HG02610 (cell line): Measurements from ENCODE around the gene NR1H3.

Experiments
- ATAC-seq: cut with Tn5 transposase; IDR thresholded peaks from one replicate; pipeline ENCODE4 v1.9.1; 2021; ENCODE audit warnings: mild to moderate bottlenecking, moderate library complexity; ENCODE audit not compliant: unreplicated experiment

NR1H3 gene

GRCh38 chr11:47243454-47243853 lies 14.3 kb upstream of the NR1H3 start:
- ATAC-seq = no peak

GRCh38 chr11:47244448-47245350 lies 13.1 kb upstream of the NR1H3 start:
- no peak for ATAC-seq

GRCh38 chr11:47245611-47246357 lies 12.0 kb upstream of the NR1H3 start:
- ATAC-seq = no peak

GRCh38 chr11:47247502-47247901 lies 10.3 kb upstream of the NR1H3 start:
- ATAC-seq = no peak

GRCh38 chr11:47248304-47248663 lies 9.5 kb upstream of the NR1H3 start:
- ATAC-seq = peak; percentile 39

GRCh38 chr11:47248664-47249377 lies 9.0 kb upstream of the NR1H3 start, which contains the start of gene ACP2:
TSS of gene ACP2 (minus strand) at chr11:47248814. CDS start at chr11:47248789, 25 bp downstream.
- peak; percentile 87 for ATAC-seq

- no peak for ATAC-seq
Measured at GRCh38 chr11:47249378-47249715, 8.4 kb upstream of the NR1H3 start.

- ATAC-seq = no peak
Measured at GRCh38 chr11:47251751-47252150, 6.0 kb upstream of the NR1H3 start.

- ATAC-seq = no peak
Measured at GRCh38 chr11:47253660-47254059, 4.1 kb upstream of the NR1H3 start.

GRCh38 chr11:47254386-47254785 lies 3.4 kb upstream of the NR1H3 start:
- ATAC-seq = no peak

GRCh38 chr11:47256374-47256773 lies 1.4 kb upstream of the NR1H3 start:
- no peak for ATAC-seq

GRCh38 chr11:47257177-47257516 lies 649 bp upstream of the NR1H3 start:
- ATAC-seq = no peak

- ATAC-seq = no peak
Measured at GRCh38 chr11:47258317-47258902, 614 bp downstream of the NR1H3 start.

- no peak for ATAC-seq
Measured at GRCh38 chr11:47259232-47259977, 1.6 kb downstream of the NR1H3 start.

- ATAC-seq = no peak
Measured at GRCh38 chr11:47260366-47260765, 2.6 kb downstream of the NR1H3 start.

GRCh38 chr11:47261291-47261800 lies 3.5 kb downstream of the NR1H3 start:
- ATAC-seq = no peak

- no peak for ATAC-seq
Measured at GRCh38 chr11:47264119-47264518, 6.3 kb downstream of the NR1H3 start.

GRCh38 chr11:47264521-47264920 lies 6.7 kb downstream of the NR1H3 start:
- ATAC-seq = no peak

GRCh38 chr11:47267876-47268275 lies 10.1 kb downstream of the NR1H3 start:
- ATAC-seq = no peak

GRCh38 chr11:47268448-47269001 lies 10.7 kb downstream of the NR1H3 start:
- ATAC-seq = no peak
